ENCODE measurements around the gene TAF11L8. TPM values are rescaled to one million over a fixed set of nuclear protein-coding genes. Genes with fewer than 3 reads are reported as not detected.

The TAF11L8 gene
- total RNA-seq = not detected in 2 replicates

DNA sequence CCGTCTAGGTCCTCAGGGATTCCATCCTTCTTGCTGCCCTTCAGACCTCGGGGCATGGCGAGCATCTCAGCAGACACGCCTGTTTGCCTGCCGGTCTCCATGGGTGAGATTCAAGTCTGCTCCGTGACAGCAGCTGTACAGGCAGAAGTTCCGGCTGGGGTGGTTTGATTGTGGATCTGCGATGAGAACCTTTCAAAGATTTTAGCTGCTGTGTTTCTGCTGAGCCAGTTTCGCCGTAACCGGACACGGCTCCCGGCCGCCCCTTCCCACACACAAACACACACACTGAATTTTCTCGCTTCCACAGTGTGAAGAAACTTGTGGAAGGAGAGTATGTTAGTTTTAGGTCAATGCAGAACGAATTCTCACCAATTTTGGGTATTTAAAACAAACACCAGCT is at the start of gene TAF11L8:
TAF11L8 (minus strand) TSS at position 101 of the 400 bp plus-strand sequence.

DNA sequence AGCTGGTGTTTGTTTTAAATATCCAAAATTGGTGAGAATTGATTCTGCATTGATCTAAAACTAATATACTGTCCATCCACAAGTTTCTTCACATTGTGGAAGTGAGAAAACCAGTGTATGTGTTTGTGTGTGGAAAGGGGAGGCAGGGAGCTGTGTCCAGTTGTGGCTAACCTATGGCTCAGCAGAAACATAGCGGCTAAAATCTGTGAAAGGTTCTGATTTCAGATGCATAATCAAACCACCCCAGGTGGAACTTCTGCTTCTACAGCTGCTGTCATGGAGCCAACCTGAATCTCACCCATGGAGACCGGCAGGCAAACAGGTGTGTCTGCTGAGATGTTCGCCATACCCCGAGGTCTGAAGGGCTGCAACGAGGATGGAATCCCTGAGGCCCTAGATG is 43.4 kb upstream of the TAF11L8 start, which contains the start of gene TAF11L14:
TAF11L14 (plus strand) TSS at position 301 of the 400 bp plus-strand sequence.

DNA sequence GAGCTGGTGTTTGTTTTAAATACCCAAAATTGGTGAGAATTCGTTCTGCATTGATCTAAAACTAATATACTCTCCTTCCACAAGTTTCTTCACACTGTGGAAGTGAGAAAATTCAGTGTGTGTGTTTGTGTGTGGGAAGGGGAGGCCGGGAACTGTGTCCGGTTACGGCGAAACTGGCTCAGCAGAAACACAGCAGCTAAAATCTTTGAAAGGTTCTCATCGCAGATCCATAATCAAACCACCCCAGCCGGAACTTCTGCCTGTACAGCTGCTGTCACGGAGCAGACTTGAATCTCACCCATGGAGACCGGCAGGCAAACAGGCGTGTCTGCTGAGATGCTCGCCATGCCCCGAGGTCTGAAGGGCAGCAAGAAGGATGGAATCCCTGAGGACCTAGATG is 41.0 kb upstream of the TAF11L8 start, which contains the start of gene TAF11L13:
TAF11L13 (plus strand) TSS at position 301 of the 400 bp plus-strand sequence.

DNA sequence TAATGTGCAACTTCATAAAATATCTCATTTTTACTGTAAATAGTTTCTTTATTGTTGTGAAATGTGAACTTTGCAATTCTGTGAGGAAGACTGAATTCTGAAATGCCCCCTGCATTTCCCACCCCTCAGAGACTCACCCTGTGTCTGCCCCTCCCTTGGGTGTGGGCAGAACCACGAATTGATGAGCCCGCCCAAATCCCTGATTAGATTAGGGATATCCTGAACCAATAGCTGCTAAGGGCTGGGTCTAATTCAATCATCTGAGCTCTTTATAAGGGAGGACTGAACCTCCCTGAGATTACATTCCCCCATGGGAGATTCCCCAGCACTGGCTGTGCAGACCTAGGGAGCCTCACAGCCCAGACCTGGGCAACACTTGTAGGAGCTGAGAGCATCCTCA is 19.3 kb upstream of the TAF11L8 start, which contains the start of gene TAF11L12:
TAF11L12 (plus strand) TSS at position 301 of the 400 bp plus-strand sequence.

DNA sequence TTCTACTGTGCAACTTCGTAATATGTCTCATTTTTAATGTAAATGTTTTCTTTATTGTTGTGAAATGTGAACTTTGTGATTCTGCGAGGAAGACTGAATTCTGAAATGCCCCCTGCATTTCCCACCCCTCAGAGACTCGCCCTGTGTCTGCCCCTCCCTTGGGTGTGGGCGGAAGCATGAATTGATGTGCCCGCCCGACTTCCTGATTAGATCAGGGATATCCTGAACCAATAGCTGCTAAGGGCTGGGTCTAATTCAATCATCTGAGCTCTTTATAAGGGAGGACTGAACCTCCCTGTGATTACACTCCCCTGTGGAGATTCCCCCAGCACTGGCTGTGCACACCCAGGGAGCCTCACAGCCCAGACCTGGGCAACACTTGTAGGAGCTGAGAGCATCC is 13.1 kb upstream of the TAF11L8 start, which contains the start of gene TAF11L11:
TAF11L11 (plus strand) TSS at position 304 of the 400 bp plus-strand sequence.

DNA sequence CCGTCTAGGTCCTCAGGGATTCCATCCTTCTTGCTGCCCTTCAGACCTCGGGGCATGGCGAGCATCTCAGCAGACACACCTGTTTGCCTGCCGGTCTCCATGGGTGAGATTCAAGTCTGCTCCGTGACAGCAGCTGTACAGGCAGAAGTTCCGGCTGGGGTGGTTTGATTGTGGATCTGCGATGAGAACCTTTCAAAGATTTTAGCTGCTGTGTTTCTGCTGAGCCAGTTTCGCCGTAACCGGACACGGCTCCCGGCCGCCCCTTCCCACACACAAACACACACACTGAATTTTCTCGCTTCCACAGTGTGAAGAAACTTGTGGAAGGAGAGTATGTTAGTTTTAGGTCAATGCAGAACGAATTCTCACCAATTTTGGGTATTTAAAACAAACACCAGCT is 7.0 kb upstream of the TAF11L8 start, which contains the start of gene TAF11L10:
TAF11L10 (minus strand) TSS at position 101 of the 400 bp plus-strand sequence.

DNA sequence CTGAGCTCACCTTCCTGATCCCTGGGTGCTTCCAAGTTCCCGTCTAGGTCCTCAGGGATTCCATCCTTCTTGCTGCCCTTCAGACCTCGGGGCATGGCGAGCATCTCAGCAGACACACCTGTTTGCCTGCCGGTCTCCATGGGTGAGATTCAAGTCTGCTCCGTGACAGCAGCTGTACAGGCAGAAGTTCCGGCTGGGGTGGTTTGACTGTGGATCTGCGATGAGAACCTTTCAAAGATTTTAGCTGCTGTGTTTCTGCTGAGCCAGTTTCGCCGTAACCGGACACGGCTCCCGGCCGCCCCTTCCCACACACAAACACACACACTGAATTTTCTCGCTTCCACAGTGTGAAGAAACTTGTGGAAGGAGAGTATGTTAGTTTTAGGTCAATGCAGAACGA is 3.5 kb upstream of the TAF11L8 start, which contains the start of gene TAF11L9:
TAF11L9 (minus strand) TSS at position 140 of the 400 bp plus-strand sequence.

DNA sequence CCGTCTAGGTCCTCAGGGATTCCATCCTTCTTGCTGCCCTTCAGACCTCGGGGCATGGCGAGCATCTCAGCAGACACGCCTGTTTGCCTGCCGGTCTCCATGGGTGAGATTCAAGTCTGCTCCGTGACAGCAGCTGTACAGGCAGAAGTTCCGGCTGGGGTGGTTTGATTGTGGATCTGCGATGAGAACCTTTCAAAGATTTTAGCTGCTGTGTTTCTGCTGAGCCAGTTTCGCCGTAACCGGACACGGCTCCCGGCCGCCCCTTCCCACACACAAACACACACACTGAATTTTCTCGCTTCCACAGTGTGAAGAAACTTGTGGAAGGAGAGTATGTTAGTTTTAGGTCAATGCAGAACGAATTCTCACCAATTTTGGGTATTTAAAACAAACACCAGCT is 5.1 kb downstream of the TAF11L8 start, which contains the start of gene TAF11L7:
TAF11L7 (minus strand) TSS at position 101 of the 400 bp plus-strand sequence.

Other genes starting within 250 kb of the TAF11L8 start
- not detected in 2 replicates for gene TAF11L2, start 92.7 kb downstream of the TAF11L8 start, total RNA-seq
- gene TAF11L3, start 72.6 kb downstream of the TAF11L8 start, total RNA-seq = not detected in 2 replicates
- not detected in 2 replicates for gene TAF11L4, start 69.2 kb downstream of the TAF11L8 start, total RNA-seq
- not detected in 2 replicates for gene TAF11L5, start 65.7 kb downstream of the TAF11L8 start, total RNA-seq
- gene TAF11L6, start 62.3 kb downstream of the TAF11L8 start, total RNA-seq = not detected in 2 replicates
- not detected in 2 replicates for gene TAF11L7, start 5.2 kb downstream of the TAF11L8 start, total RNA-seq
- gene TAF11L9, start 3.4 kb upstream of the TAF11L8 start, total RNA-seq = not detected in 2 replicates
- not detected in 2 replicates for gene TAF11L10, start 6.9 kb upstream of the TAF11L8 start, total RNA-seq
- gene TAF11L11, start 13.2 kb upstream of the TAF11L8 start, total RNA-seq = not detected in 2 replicates
- not detected in 2 replicates for gene TAF11L12, start 19.4 kb upstream of the TAF11L8 start, total RNA-seq
- gene TAF11L13, start 41.1 kb upstream of the TAF11L8 start, total RNA-seq = not detected in 2 replicates
- not detected in 2 replicates for gene TAF11L14, start 43.5 kb upstream of the TAF11L8 start, total RNA-seq